ENCODE data around the gene KCNAB3.

KCNAB3 gene

GRCh38 chr17:7881276-7882054 lies 48.2 kb downstream of the KCNAB3 start:
- TF ChIP-seq CTCF (IDR thresholded peaks at IDR 0.05; ENCODE audit: low read depth, low read length, missing control alignments): no peak
- H3K4me3 ChIP-seq (replicated peaks; ENCODE audit: low read depth, low read length): no peak overlapping the region
- DNase-seq (ENCODE audit: extremely low read depth, low read depth): no peak

- no peak for TF ChIP-seq CTCF (IDR thresholded peaks at IDR 0.05; ENCODE audit: low read depth, low read length, missing control alignments)
- H3K4me3 ChIP-seq (replicated peaks; ENCODE audit: low read depth, low read length): no peak overlapping the region
- DNase-seq (ENCODE audit: extremely low read depth, low read depth): no peak
Measured at GRCh38 chr17:7880076-7880868, 49.4 kb downstream of the KCNAB3 start.

- H3K4me3 ChIP-seq (replicated peaks; ENCODE audit: low read depth, low read length): no peak overlapping the region
- no peak for TF ChIP-seq CTCF (IDR thresholded peaks at IDR 0.05; ENCODE audit: low read depth, low read length, missing control alignments)
- no peak for DNase-seq (ENCODE audit: extremely low read depth, low read depth)
Measured at GRCh38 chr17:7878234-7878633, 51.4 kb downstream of the KCNAB3 start.

- H3K4me3 ChIP-seq (replicated peaks; ENCODE audit: low read depth, low read length): no peak overlapping the region
- DNase-seq (ENCODE audit: extremely low read depth, low read depth): no peak
- no peak for TF ChIP-seq CTCF (IDR thresholded peaks at IDR 0.05; ENCODE audit: low read depth, low read length, missing control alignments)
Measured at GRCh38 chr17:7875804-7876370, 53.8 kb downstream of the KCNAB3 start.

- no peak overlapping the region for H3K4me3 ChIP-seq (replicated peaks; ENCODE audit: low read depth, low read length)
- TF ChIP-seq CTCF (IDR thresholded peaks at IDR 0.05; ENCODE audit: low read depth, low read length, missing control alignments): no peak
- no peak for DNase-seq (ENCODE audit: extremely low read depth, low read depth)
Measured at GRCh38 chr17:7873051-7873450, 56.6 kb downstream of the KCNAB3 start.
